SH-SY5Y (cell line): ENCODE measurements around the gene TMPRSS3.

Source experiments
- GATA2 ChIP-seq: IDR thresholded peaks from 2 replicates; pipeline ENCODE4 v1.6.1; 2011; ENCODE audit warnings: mild to moderate bottlenecking, low read depth, low read length
- GATA3 ChIP-seq: IDR thresholded peaks from 2 replicates; pipeline ENCODE4 v1.6.1; 2011; ENCODE audit warnings: low read depth, mild to moderate bottlenecking, low read length, moderate library complexity

DNA sequence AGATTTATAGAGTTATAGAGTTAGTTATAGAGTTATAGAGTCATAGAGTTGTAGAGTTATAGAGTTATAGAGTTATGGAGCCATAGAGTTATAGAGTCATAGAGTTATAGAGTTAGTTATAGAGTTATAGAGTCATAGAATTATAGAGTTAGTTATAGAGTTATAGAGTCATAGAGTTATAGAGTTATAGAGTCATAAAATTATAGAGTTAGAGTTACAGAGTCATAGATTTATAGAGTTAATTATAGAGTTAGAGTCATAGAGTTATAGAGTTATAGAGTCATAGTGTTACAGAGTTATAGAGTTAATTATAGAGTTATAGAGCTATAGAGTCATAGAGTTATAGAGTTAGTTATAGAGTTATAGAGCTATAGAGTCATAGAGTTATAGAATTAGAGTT lies 40.0 kb upstream of the TMPRSS3 start:
- TF ChIP-seq GATA2 (no peak), GATA3 (no peak)
